NCI-H345 treated with DMSO at 0.1 percent for 48 hours (cell line): ENCODE measurements around the gene TMEM270.
"Not testable (repeated sequence)": the region's sequence is repeated elsewhere in the genome, so short reads cannot be mapped to it uniquely, and the experiment has no call there.

Experiments
- DNase-seq: peaks from one replicate; lab custom pipeline; 2025; ENCODE audit not compliant: unreplicated experiment; lab: John Stamatoyannopoulos, UW

The TMEM270 gene

DNA sequence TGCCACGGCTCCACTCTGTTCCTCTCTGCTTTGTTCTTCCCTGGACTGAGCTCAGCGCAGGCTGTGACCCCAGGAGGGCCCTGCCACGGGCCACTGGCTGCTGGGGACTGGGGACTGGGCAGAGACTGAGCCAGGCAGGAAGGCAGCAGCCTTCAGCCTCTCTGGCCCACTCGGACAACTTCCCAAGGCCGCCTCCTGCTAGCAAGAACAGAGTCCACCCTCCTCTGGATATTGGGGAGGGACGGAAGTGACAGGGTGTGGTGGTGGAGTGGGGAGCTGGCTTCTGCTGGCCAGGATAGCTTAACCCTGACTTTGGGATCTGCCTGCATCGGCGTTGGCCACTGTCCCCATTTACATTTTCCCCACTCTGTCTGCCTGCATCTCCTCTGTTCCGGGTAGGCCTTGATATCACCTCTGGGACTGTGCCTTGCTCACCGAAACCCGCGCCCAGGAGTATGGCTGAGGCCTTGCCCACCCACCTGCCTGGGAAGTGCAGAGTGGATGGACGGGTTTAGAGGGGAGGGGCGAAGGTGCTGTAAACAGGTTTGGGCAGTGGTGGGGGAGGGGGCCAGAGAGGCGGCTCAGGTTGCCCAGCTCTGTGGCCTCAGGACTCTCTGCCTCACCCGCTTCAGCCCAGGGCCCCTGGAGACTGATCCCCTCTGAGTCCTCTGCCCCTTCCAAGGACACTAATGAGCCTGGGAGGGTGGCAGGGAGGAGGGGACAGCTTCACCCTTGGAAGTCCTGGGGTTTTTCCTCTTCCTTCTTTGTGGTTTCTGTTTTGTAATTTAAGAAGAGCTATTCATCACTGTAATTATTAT lies 28.9 kb upstream of the TMEM270 start:
- peak; percentile 58 for DNase-seq

GRCh38 chr7:73832806-73833205 lies 28.2 kb upstream of the TMEM270 start:
- no peak for DNase-seq

- no peak for DNase-seq
Observed at GRCh38 chr7:73833251-73833919, 27.6 kb upstream of the TMEM270 start.

- DNase-seq = no peak
Observed at GRCh38 chr7:73834626-73835191, 26.2 kb upstream of the TMEM270 start.

DNA sequence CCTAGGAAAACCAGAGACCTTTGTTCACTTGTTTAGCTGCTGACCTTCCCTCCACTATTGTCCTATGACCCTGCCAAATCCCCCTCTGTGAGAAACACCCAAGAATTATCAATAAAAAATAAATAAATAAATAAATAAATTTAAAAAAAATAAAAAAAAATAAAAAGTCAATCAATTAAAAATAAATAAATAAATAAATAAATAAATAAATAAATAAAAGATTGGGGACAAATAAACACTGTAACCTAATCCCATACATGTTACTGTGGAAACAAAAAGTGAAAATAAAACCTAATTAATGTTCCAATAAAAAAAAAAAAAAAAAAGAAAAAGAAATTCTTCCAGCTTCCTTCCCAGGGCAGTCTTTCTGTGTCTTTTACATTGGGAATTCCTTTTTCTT lies 23.8 kb upstream of the TMEM270 start:
- DNase-seq = not testable (repeated sequence)

DNA sequence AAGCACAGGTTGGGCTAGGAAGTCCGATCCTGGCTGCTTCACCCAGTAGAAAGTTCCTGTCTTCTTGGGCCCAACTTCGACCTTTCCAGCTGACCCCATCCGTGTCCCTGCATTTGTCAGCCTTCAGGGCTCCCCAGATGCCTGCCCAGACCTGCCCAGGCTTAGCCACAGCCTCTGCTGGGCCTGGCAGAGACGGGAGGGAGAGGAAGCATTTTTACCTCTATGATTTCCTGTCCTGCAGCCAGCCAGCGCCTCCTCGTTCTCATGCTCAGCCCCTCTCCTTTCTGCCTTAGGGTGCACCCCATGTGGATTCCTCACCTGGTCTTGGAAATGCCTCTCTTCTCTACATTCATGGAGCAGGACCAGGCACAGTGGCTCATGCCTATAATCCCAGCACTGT lies 22.3 kb upstream of the TMEM270 start:
- DNase-seq = no peak

- no peak for DNase-seq
Observed at GRCh38 chr7:73839290-73839689, 21.7 kb upstream of the TMEM270 start.

- DNase-seq = no peak
Observed at GRCh38 chr7:73839743-73840714, 20.9 kb upstream of the TMEM270 start.

DNA sequence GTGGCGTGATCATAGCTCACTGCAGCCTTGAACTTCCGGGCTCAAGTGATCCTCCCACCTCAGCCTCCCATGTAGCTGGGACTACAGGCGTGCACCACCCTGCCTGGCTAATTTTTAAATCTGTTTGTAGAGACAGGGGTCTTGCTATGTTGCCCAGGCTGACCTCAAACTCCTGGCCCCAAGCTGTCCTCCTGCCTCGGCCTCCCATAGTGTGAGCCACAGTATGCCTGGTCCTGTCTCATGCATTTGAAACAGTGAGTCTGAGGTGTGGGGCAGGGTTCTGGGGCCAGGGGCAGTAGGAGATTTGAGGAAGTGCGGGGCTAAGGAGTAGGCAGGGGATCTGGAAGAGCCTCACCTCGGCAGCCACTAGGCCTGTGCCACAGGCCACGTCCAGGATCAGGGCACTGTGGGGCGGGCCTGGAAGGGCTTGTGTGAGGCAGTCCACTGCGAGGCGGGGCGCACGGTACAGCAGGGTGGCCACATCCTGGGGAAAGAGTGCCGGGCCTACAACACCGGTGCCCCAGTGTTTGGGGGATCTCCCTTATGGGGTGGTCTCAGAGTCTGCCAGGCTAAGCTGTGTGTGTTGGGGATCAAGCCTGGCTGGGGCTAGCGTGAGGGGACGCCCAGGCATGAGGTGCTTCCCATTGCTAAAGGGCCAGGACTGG lies 20.1 kb upstream of the TMEM270 start:
- no peak for DNase-seq

DNA sequence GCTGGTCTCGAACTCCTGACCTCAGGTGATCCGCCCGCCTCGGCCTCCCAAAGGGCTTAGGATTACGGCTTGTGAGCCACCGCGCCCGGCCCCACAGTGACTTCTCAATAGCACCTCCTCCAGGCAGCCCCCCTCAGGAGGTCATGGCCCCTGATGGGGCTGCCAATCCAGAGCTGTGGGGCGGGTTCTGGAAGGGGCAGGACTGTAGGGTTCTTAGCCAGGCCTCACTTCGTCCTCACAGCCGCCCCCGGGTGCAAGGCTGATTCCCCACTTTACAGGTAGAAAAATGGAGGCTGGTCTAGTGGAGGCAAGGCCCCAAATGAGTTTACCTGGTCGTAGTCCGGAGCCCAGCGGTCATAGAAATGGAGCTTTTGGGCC lies 19.3 kb upstream of the TMEM270 start:
- DNase-seq = no peak

DNA sequence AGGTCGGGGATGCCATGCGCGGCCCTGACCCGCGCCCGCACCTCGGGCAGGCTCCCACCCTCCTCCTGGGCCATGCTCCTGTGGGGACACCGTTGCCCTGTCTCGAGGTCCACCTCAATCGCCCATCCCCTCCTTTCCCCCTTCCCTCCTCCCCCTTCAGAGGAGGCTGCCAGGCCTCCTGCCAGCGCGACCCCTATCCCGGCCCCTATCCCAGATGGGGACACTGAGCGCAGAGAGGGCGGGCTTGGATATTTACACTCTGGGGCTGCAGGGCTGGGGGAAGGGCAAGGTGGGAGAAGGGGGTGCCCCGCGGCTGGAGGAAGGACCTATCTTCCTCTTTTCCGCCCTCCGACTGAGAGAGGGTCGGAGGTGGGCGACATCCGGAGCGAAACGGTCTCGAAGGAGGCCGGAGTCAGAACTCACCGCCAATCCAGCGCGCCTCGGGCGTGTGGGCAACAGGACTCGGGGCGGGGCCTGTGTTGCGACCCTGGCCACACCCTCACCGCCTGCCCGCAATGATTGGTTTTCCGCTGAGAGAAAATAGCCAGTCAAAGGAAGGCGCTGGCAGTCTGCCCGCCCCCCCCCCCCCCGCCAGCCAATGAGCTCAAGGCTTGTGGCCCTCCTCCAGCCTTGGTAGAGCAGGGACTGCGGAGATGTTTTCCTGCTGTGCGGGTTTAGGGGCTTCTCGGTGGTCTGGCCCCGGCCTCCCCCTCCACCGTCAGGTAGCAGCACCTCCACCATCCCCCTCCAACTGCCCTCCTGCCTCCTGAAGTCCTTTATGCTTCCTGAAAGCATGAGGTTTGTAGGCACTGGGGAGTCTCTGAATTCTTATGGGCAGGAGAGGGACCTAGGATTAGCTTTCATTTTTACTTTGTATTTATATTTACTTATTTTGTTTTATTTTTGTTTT lies 18.6 kb upstream of the TMEM270 start, which contains the start of gene METTL27:
METTL27 (minus strand) TSS at position 450 of the 910 bp plus-strand sequence; CDS start at position 74, 376 bp downstream.
- peak; percentile 91 for DNase-seq

- no peak for DNase-seq
Observed at GRCh38 chr7:73844131-73844547, 16.8 kb upstream of the TMEM270 start.

DNA sequence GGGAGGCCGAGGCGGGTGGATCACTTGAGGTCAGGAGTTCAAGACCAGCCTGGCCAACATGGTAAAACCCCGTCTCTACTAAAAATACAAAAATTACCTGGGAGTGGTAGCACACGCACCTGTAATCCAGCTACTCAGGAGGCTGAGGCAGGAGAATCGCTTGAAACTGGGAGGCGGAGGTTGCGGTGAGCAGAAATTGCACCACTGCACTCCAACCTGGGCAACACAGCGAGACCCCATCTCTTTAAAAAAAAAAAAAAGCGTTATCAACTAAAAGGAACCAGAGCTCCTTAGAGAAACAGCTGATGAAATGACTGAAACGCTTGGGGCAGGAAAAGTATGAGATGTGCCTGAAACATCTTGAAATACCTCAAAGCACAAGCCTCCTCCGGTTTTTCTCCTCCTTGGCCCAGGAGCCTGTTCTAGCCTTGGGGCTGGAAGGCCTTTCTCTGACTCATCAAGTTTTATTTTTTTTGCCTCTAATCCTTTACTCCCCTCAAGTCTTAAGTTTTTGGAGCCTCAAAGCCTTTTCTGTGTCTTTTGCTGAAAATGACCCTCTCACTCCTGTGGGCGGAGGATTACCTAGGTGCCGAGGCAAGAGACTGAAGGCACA lies 16.0 kb upstream of the TMEM270 start:
- DNase-seq = no peak

DNA sequence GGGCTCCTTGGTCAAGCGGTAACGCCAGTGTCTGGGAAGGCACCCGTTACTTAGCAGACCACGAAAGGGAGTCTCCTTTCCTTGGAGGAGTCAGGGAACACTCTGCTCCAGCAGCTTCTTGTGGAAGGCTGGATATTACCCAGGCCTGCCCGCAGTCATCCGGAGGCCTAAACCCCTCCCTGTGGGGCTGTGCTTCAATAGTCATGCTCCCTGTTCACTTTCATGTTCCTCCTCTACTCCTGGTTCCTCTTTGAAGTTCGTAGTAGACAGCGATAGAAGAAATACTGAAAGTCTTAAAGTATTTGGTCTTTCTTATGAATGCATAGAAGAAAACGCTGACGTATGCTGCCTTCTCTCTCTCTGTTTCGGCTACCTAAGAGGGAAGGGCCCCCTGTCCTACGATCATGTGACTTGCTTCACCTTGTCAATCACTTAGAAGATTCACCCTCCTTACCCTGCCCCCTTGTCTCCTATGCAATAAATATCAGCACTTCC lies 15.2 kb upstream of the TMEM270 start:
- DNase-seq = not testable (repeated sequence)

GRCh38 chr7:73847941-73848723 lies 12.8 kb upstream of the TMEM270 start:
- no peak for DNase-seq

GRCh38 chr7:73850781-73851207 lies 10.2 kb upstream of the TMEM270 start:
- DNase-seq = no peak

- DNase-seq = no peak
Observed at GRCh38 chr7:73851410-73852338, 9.3 kb upstream of the TMEM270 start.
